Measurements from ENCODE around the gene DPEP1. TPM values are rescaled to one million over a fixed set of nuclear protein-coding genes. Genes with fewer than 3 reads are reported as not detected.

DPEP1 gene
- polyA plus RNA-seq, 3 donors = not detected

DNA sequence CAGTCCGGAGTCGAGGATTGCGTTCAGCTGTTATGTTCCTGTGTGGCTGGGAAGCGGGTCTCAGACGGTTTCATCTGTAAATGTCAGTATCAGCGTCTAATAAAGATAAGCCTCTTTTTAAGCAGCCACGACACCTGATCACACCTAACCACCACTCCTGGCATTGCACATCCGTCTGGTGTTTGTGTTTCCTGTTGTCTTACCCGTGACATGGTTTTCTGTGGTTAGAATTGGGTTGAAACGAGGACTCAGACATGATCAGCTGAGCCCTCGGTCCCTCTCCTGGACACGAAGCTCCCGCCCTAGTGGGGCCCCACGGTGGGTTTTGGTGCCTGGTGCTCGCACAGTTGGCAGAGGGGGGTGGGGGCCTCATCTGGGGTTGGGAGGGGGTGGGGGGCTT is 19.6 kb upstream of the DPEP1 start:
- H3K4me1 Mint-ChIP-seq = no peaks in the 10 kb centered on the region
- WGBS (ENCODE audit: insufficient coverage) = 89% methylated on average over 3 of the region's 15 CpGs
- Histone ChIP-seq H2AFZ (ENCODE audit: insufficient read depth, low read depth, low read length, poor library complexity, severe bottlenecking) (no peak overlapping the region), H3K9me3 (replicated peaks in 1 of 2; ENCODE audit: control insufficient read depth in 1 of 2, insufficient read depth in 1 of 2, low read length in 2 of 2) (no peaks in the 10 kb centered on the region), H3K27me3 (ENCODE audit: control insufficient read depth in 2 of 2, insufficient read depth in 2 of 2, low read length in 2 of 2) (no peaks in the 10 kb centered on the region), H3K36me3 (replicated peaks in 1 of 2; ENCODE audit: control insufficient read depth in 1 of 2, insufficient read depth in 2 of 2, low read length in 2 of 2) (no peaks in the 10 kb centered on the region), H3K27ac (ENCODE audit: low read depth in 1 of 2, low read length in 2 of 2) (no peak overlapping the region), H3K9ac (ENCODE audit: insufficient read depth, low read length, poor library complexity, severe bottlenecking) (no peak overlapping the region), H3K4me2 (replicated peaks; ENCODE audit: extremely low read depth, low read length, poor library complexity, severe bottlenecking) (no peak overlapping the region), H3K79me2 (ENCODE audit: insufficient read depth, low read length) (no peaks in the 10 kb centered on the region), H3K4me3 (replicated peaks in 1 of 3; ENCODE audit: low read depth in 2 of 3, low read length in 3 of 3) (no peak overlapping the region), H4K20me1 (ENCODE audit: insufficient read depth, low read length) (no peaks in the 10 kb centered on the region), H3K4me1 (ENCODE audit: control insufficient read depth in 1 of 2, insufficient read depth in 2 of 2, low read length in 2 of 2) (no peaks in the 10 kb centered on the region)
- H3K27me3 Mint-ChIP-seq (ENCODE audit: low read depth in 3 of 3) = peaks cover 0 to 3% (median 1%) of the 10 kb centered on the region in 3 donors
- intact Hi-C loops (cut with micrococcal nuclease) = no loop called here
- no peaks in the 10 kb centered on the region for H3K36me3 Mint-ChIP-seq
- H3K9me3 Mint-ChIP-seq = peaks cover 0 to 2% (median 0%) of the 10 kb centered on the region in 7 donors
- DNase-seq = no peak
- H3K27ac Mint-ChIP-seq = no peak overlapping the region
- TF ChIP-seq CTCF (IDR thresholded peaks at IDR 0.05) = no peak
- H3K4me3 Mint-ChIP-seq = no peak overlapping the region

- no peaks in the 10 kb centered on the region for H3K4me1 ChIP-seq (ENCODE audit: control insufficient read depth in 1 of 2, insufficient read depth in 2 of 2, low read length in 2 of 2)
- Mint-ChIP-seq H3K27me3 (ENCODE audit: low read depth in 3 of 3) (peaks cover 0 to 1% (median 1%) of the 10 kb centered on the region in 3 donors), H3K4me1 (no peaks in the 10 kb centered on the region), H3K36me3 (no peaks in the 10 kb centered on the region), H3K27ac (no peak overlapping the region), H3K9me3 (peaks cover 0 to 3% (median 0%) of the 10 kb centered on the region in 7 donors), H3K4me3 (no peak overlapping the region)
- no peaks in the 10 kb centered on the region for H4K20me1 ChIP-seq (ENCODE audit: insufficient read depth, low read length)
- no peaks in the 10 kb centered on the region for H3K36me3 ChIP-seq (replicated peaks in 1 of 2; ENCODE audit: control insufficient read depth in 1 of 2, insufficient read depth in 2 of 2, low read length in 2 of 2)
- no peak overlapping the region for H3K4me3 ChIP-seq (replicated peaks in 1 of 3; ENCODE audit: low read depth in 2 of 3, low read length in 3 of 3)
- H3K9me3 ChIP-seq (replicated peaks in 1 of 2; ENCODE audit: control insufficient read depth in 1 of 2, insufficient read depth in 1 of 2, low read length in 2 of 2) = no peaks in the 10 kb centered on the region
- H3K79me2 ChIP-seq (ENCODE audit: insufficient read depth, low read length) = no peaks in the 10 kb centered on the region
- H3K27me3 ChIP-seq (ENCODE audit: control insufficient read depth in 2 of 2, insufficient read depth in 2 of 2, low read length in 2 of 2) = no peaks in the 10 kb centered on the region
- DNase-seq = no peak
- WGBS (ENCODE audit: insufficient coverage) = 96% methylated on average over 47 of the region's 47 CpGs
- no peak overlapping the region for H3K27ac ChIP-seq (ENCODE audit: low read depth in 1 of 2, low read length in 2 of 2)
- intact Hi-C loops (cut with micrococcal nuclease) = no loop called here
- H2AFZ ChIP-seq (ENCODE audit: insufficient read depth, low read depth, low read length, poor library complexity, severe bottlenecking) = no peak overlapping the region
- TF ChIP-seq CTCF (IDR thresholded peaks at IDR 0.05) = no peak
- no peak overlapping the region for H3K4me2 ChIP-seq (replicated peaks; ENCODE audit: extremely low read depth, low read length, poor library complexity, severe bottlenecking)
- no peak overlapping the region for H3K9ac ChIP-seq (ENCODE audit: insufficient read depth, low read length, poor library complexity, severe bottlenecking)
Observed at GRCh38 chr16:89595330-89596060, 17.9 kb upstream of the DPEP1 start.

Measured in CD14-positive monocyte (primary cell).